HTERT RPE-1 (cell line): ENCODE data around the gene KRTAP10-4.
"Not testable (repeated sequence)": the region's sequence is repeated elsewhere in the genome, so short reads cannot be mapped to it uniquely, and the experiment has no call there.

Source experiments
- in situ Hi-C: fragments of 300-500 bp; cut with MboI; formaldehyde crosslinking; loops from 4 replicates; pipeline ENCODE4 v1.14.3; 2020; ENCODE audit warnings: low sequenced_read_pairs

KRTAP10-4 gene

GRCh38 chr21:44556879-44557278, 16.6 kb upstream of the KRTAP10-4 start:
- in situ Hi-C loops = no loop called here

- in situ Hi-C loops = no loop called here
Measured at GRCh38 chr21:44557491-44558328, 15.8 kb upstream of the KRTAP10-4 start.

- in situ Hi-C loops = not testable (repeated sequence)
Measured at GRCh38 chr21:44558329-44558675, 15.2 kb upstream of the KRTAP10-4 start.

DNA sequence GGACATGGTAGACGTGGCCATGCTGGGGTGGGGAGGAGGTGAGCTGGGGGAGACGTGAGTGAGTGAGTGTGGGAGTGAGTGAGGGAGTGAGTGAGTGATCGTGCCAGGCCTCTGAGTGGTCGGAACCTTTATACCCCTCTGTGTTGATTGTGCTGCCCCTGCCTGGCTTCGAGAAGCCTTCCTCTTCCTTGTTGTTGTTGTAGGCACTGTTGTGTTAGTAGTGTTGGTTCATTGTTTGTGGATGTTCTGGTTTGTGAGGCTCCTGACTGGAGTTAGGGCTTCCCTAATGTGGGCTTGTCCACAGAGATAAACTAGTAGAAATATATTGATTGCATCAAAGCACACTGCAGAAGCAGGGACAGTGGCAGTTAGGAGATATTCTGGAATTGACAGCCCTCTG, 14.8 kb upstream of the KRTAP10-4 start, which contains the start of gene KRTAP10-3:
KRTAP10-3 (minus strand) TSS at position 101 of the 400 bp plus-strand sequence; CDS start at position 21, 80 bp downstream.
- in situ Hi-C loops = no loop called here

GRCh38 chr21:44564099-44564498, 9.4 kb upstream of the KRTAP10-4 start:
- in situ Hi-C loops = no loop called here

- in situ Hi-C loops = no loop called here
Measured at GRCh38 chr21:44564886-44565598, 8.5 kb upstream of the KRTAP10-4 start.

DNA sequence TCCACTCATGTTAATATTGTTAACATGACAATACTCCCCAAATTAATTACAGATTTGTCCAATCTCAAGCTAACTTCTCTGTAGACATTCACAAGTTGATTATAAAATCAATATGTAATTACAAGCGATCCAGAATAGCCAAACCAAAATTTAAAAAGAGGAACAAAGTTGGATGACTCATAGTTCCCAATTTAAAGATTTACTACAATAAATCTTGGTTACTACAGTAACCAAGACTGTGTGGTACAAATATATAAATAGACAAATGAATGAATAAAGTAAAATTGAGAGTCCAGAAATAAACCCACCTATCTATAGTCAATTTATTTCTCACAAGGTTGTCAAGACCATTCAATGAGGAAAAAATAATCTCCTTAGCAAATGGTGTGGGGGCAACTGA, 7.1 kb upstream of the KRTAP10-4 start:
- in situ Hi-C loops = no loop called here

DNA sequence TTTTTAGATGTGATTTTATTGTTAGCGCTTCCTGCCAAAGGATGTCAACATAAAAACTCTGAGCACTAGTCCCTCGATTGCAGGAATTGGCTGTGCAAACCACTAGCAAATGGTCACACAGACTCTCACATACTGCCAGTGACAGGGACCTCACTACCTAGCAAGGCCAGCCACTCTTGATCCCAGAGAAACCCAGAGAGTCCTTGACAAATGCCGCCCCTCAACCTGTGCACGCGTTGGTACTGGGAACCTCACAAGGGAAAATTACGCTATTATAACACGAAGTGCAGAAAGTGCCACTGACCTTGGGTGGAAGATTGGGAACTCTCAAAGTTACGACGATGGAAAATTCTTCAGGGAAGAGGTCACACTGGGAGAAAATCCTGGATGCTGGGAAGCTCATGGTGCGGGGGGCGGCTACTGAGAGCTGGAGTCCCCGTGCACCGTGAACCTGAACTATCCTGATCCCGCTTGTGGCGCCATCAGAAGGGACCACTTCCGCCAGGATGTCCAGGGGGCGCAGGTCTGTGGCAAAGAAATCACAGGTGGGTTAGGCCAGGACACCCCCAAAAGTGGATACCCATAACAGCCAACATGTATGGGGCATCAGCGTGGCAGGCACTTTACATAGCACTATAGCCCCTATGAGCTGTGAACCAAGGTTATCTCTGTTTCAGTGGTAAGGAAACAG, 5.9 kb upstream of the KRTAP10-4 start:
- in situ Hi-C loops = no loop called here

GRCh38 chr21:44568261-44568660, 5.3 kb upstream of the KRTAP10-4 start:
- in situ Hi-C loops = no loop called here

DNA sequence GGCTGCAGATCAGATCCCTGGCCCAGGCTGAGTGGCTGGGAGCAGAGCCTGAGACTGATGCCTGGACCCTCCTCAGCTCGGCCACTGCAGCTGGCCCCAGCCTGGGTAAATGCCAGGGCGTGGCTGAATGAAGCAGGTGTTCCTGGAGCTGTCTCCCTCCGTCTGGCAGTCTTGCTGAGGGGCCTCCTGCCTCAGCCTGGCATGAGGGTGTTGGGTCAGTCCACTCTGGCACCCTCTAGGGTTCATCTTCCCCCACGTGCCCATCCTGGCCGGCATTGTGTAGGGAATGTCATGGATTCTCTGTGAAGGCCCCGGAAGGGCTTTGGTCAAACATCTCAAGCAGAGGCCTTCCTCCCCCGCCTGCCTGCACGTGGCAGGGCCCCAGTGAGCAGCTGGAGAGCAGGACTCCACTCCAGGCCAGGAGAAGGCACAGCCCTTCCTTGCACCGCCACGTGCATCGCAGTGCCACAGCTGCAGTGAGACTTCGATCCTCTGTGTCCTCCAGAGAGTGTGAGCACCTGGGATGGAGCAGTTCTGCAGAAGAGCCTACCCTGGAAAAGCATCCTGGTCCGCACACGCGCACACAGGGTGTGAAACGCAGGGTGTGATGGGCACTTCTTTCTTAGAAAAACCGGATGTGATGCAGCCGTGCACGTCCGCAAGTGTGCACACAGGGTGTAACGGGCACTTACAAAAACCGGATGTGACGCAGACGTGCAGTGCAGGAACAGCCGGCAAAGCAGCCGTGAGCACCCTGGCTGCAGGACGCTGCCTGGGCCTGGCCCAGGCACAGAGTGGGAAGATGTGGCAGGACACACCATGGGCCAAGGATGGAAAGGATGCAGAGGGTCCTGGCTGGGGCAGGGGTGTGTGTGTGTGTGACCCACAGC, 4.6 kb upstream of the KRTAP10-4 start:
- in situ Hi-C loops = no loop called here

GRCh38 chr21:44569861-44570517, 3.5 kb upstream of the KRTAP10-4 start:
- in situ Hi-C loops = no loop called here

DNA sequence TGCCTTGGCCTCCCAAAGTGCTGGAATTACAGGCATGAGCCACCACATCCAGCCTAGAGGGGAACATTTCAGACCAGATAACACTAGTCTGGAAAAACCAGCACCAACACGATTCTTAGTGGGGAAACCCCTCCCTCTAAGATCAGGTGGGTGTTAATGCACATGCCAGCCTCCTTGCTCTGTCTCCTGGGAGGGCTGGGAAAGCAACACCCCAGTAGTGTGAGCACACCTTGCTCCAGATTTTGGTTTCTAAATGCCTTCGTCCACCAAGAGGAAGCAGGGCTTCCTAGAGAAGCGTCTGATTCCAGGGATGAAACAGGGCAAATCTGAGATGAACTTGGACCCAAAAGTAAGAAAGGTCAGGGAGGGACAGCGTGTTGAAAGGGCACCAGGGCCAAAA, 2.2 kb upstream of the KRTAP10-4 start:
- in situ Hi-C loops = no loop called here

- in situ Hi-C loops = no loop called here
Measured at GRCh38 chr21:44571844-44572782, 1.4 kb upstream of the KRTAP10-4 start.

GRCh38 chr21:44572959-44573583, 458 bp upstream of the KRTAP10-4 start:
- in situ Hi-C loops = no loop called here

DNA sequence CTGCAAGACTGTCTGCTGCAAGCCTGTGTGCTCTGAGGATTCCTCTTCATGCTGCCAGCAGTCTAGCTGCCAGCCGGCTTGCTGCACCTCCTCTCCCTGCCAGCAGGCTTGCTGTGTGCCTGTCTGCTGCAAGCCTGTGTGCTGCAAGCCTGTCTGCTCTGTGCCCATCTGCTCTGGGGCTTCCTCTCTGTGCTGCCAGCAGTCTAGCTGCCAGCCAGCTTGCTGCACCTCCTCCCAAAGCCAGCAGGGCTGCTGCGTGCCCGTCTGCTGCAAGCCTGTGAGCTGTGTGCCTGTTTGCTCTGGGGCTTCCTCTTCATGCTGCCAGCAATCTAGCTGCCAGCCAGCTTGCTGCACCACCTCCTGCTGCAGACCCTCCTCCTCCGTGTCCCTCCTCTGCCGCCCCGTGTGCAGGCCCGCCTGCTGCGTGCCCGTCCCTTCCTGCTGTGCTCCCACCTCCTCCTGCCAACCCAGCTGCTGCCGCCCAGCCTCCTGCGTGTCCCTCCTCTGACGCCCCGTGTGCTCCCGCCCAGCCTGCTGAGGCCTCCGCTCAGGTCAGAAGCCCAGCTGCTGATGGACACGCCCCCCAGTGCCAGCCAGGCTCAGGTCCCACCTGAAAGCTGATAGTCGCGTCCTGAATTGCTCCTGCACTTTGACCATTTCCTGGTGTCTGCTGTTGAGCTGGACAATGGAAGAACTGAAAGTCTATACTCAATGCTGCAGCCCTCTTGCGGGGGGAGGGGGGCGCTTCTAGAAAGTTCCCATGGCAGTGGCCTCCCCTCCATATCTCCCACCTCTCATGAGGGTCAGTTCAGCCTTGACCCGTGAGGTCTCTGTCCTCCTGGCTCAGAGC, 1.2 kb downstream of the KRTAP10-4 start:
- in situ Hi-C loops = no loop called here

- in situ Hi-C loops = no loop called here
Measured at GRCh38 chr21:44575307-44576024, 1.9 kb downstream of the KRTAP10-4 start.

DNA sequence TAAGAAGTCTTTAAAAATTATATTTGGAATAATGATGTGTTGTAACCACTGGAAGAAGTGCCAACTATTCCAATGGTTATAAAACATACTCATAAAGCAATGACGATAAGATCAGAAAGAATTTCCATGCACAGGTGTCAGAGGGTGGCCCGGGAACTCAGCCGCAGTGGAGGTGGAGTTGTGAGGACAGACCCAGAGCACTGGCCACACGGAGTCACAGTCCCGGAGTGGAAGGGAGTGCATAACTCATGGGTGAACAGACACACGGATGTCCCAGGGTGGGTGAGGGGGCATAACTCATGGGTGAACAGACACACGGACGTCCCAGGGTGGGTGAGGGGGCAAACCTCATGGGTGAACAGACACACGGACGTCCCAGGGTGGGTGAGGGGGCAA, 2.5 kb downstream of the KRTAP10-4 start:
- in situ Hi-C loops = no loop called here
